ENCODE data around the gene VARS1.

The VARS1 gene

GRCh38 chr6:31765910-31766794, 29.4 kb downstream of the VARS1 start:
- Histone ChIP-seq H3K9ac (ENCODE audit: low read depth, low read length) (no peak overlapping the region), H3K4me1 (ENCODE audit: control insufficient read depth, insufficient read depth, low read length) (peaks cover 4% of the 10 kb centered on the region; the same call in 1 of the 2 replicates), H3K9me3 (ENCODE audit: control insufficient read depth, insufficient read depth, low read length) (no peaks in the 10 kb centered on the region), H3K4me3 (ENCODE audit: low read depth, low read length) (peak overlapping the region; percentile 36; the same call in 1 of the 2 replicates), H3K27me3 (ENCODE audit: control insufficient read depth, insufficient read depth, low read length) (no peaks in the 10 kb centered on the region), H3K27ac (ENCODE audit: low read depth, low read length) (no peak overlapping the region), H3K36me3 (ENCODE audit: control insufficient read depth, insufficient read depth, low read length) (peaks cover 12% of the 10 kb centered on the region; the same call in 1 of the 2 replicates)

- H3K4me1 ChIP-seq (ENCODE audit: control insufficient read depth, insufficient read depth, low read length), result peaks cover 4% of the 10 kb centered on the region; the same call in 1 of the 2 replicates
- H3K36me3 ChIP-seq (ENCODE audit: control insufficient read depth, insufficient read depth, low read length), result peaks cover 18% of the 10 kb centered on the region; the same call in 1 of the 2 replicates
- H3K27me3 ChIP-seq (ENCODE audit: control insufficient read depth, insufficient read depth, low read length), result no peaks in the 10 kb centered on the region
- H3K4me3 ChIP-seq (ENCODE audit: low read depth, low read length), result no peak overlapping the region
- no peak overlapping the region for H3K27ac ChIP-seq (ENCODE audit: low read depth, low read length)
- H3K9ac ChIP-seq (ENCODE audit: low read depth, low read length), result no peak overlapping the region
- no peaks in the 10 kb centered on the region for H3K9me3 ChIP-seq (ENCODE audit: control insufficient read depth, insufficient read depth, low read length)
Measured at GRCh38 chr6:31765559-31765909, 30.0 kb downstream of the VARS1 start.

DNA sequence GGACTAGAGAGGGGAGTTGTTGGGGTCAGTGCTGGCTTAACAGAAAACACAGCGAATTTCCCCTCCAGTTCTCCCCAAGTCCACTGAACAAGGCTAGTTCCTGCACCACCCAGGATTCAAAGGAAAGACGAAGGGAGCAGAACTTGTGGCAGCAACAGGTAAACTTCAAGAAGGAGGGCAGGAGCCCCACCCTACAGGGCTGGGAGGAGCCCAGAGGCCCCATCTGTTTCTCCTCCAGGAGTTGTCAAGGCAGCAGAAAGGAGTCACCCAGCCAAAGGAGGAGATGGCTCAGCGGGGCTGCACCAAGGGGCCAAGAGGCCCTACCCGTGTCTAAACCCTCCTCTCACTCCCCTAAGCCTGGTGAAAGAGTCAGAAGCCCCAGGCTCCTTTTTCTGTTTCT, 31.4 kb downstream of the VARS1 start:
- no peaks in the 10 kb centered on the region for H3K9me3 ChIP-seq (ENCODE audit: control insufficient read depth, insufficient read depth, low read length)
- no peaks in the 10 kb centered on the region for H3K27me3 ChIP-seq (ENCODE audit: control insufficient read depth, insufficient read depth, low read length)
- H3K4me3 ChIP-seq (ENCODE audit: low read depth, low read length), result no peak overlapping the region
- peaks cover 4% of the 10 kb centered on the region; the same call in 1 of the 2 replicates for H3K4me1 ChIP-seq (ENCODE audit: control insufficient read depth, insufficient read depth, low read length)
- peaks cover 29% of the 10 kb centered on the region for H3K36me3 ChIP-seq (ENCODE audit: control insufficient read depth, insufficient read depth, low read length)
- H3K9ac ChIP-seq (ENCODE audit: low read depth, low read length), result no peak overlapping the region
- H3K27ac ChIP-seq (ENCODE audit: low read depth, low read length), result no peak overlapping the region

- no peaks in the 10 kb centered on the region for H3K27me3 ChIP-seq (ENCODE audit: control insufficient read depth, insufficient read depth, low read length)
- no peak overlapping the region for H3K9ac ChIP-seq (ENCODE audit: low read depth, low read length)
- no peak overlapping the region for H3K4me3 ChIP-seq (ENCODE audit: low read depth, low read length)
- peaks cover 35% of the 10 kb centered on the region for H3K36me3 ChIP-seq (ENCODE audit: control insufficient read depth, insufficient read depth, low read length)
- H3K27ac ChIP-seq (ENCODE audit: low read depth, low read length), result peak overlapping the region; percentile 69
- H3K9me3 ChIP-seq (ENCODE audit: control insufficient read depth, insufficient read depth, low read length), result no peaks in the 10 kb centered on the region
- peaks cover 4% of the 10 kb centered on the region; the same call in 1 of the 2 replicates for H3K4me1 ChIP-seq (ENCODE audit: control insufficient read depth, insufficient read depth, low read length)
Measured at GRCh38 chr6:31763619-31763940, 32.0 kb downstream of the VARS1 start.

GRCh38 chr6:31762878-31763618, 32.5 kb downstream of the VARS1 start:
- Histone ChIP-seq H3K27me3 (ENCODE audit: control insufficient read depth, insufficient read depth, low read length) (no peaks in the 10 kb centered on the region), H3K4me3 (ENCODE audit: low read depth, low read length) (no peak overlapping the region), H3K9me3 (ENCODE audit: control insufficient read depth, insufficient read depth, low read length) (no peaks in the 10 kb centered on the region), H3K9ac (ENCODE audit: low read depth, low read length) (no peak overlapping the region), H3K36me3 (ENCODE audit: control insufficient read depth, insufficient read depth, low read length) (peaks cover 35% of the 10 kb centered on the region), H3K4me1 (ENCODE audit: control insufficient read depth, insufficient read depth, low read length) (peaks cover 4% of the 10 kb centered on the region; the same call in 1 of the 2 replicates), H3K27ac (ENCODE audit: low read depth, low read length) (peak overlapping the region; percentile 69)

GRCh38 chr6:31762356-31762755, 33.2 kb downstream of the VARS1 start, which contains the start of gene SAPCD1:
SAPCD1 (plus strand) TSS chr6:31762656; CDS start chr6:31763055, 399 bp downstream.
- Histone ChIP-seq H3K4me1 (ENCODE audit: control insufficient read depth, insufficient read depth, low read length) (peaks cover 4% of the 10 kb centered on the region; the same call in 1 of the 2 replicates), H3K27me3 (ENCODE audit: control insufficient read depth, insufficient read depth, low read length) (no peaks in the 10 kb centered on the region), H3K9me3 (ENCODE audit: control insufficient read depth, insufficient read depth, low read length) (no peaks in the 10 kb centered on the region), H3K27ac (ENCODE audit: low read depth, low read length) (peak within 1 kb of the TSS; percentile 69), H3K4me3 (ENCODE audit: low read depth, low read length) (no peak within 1 kb of the TSS), H3K36me3 (ENCODE audit: control insufficient read depth, insufficient read depth, low read length) (peaks cover 35% of the 10 kb centered on the region), H3K9ac (ENCODE audit: low read depth, low read length) (no peak within 1 kb of the TSS)

DNA sequence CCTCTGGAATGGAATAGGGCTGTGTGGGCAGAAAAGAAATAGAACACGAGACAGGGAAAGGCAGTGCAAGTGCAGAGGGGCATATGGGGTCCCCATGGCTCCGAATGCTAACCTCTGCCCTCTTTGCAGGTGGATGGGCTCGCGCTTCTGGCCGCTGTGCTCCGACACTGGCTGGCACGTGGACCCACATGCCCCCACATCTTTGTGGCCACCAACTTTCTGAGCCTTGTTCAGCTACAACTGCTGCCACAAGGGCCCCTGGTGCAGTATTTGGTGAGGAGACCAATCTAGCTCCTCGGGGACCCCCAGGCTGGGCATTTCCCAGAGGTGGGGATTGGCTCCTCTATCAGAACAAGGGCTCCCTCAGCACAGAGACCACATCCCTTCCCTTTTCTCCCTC, 34.2 kb downstream of the VARS1 start:
- peaks cover 35% of the 10 kb centered on the region for H3K36me3 ChIP-seq (ENCODE audit: control insufficient read depth, insufficient read depth, low read length)
- peaks cover 4% of the 10 kb centered on the region; the same call in 1 of the 2 replicates for H3K4me1 ChIP-seq (ENCODE audit: control insufficient read depth, insufficient read depth, low read length)
- H3K4me3 ChIP-seq (ENCODE audit: low read depth, low read length), result no peak overlapping the region
- no peaks in the 10 kb centered on the region for H3K9me3 ChIP-seq (ENCODE audit: control insufficient read depth, insufficient read depth, low read length)
- H3K27me3 ChIP-seq (ENCODE audit: control insufficient read depth, insufficient read depth, low read length), result no peaks in the 10 kb centered on the region
- no peak overlapping the region for H3K9ac ChIP-seq (ENCODE audit: low read depth, low read length)
- H3K27ac ChIP-seq (ENCODE audit: low read depth, low read length), result no peak overlapping the region

DNA sequence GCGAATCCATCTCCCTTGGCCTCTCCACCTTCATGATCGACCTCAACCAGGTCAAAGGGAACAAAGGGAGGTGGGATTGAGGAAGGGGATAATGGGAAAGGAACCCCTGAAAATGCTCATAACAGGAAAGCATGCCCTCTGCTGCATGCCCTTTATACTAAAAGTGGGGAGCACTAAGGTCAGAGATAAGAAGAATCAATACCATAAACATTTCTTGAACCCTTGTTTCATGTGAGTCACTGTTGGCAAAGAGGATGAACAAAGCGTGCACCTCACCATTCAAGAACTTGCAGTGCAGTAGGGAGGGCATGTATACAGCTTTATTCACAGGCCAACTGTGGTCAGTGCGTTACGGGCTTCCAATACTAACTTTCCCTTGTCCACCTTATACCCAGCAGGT, 34.8 kb downstream of the VARS1 start:
- Histone ChIP-seq H3K36me3 (ENCODE audit: control insufficient read depth, insufficient read depth, low read length) (peaks cover 35% of the 10 kb centered on the region), H3K9me3 (ENCODE audit: control insufficient read depth, insufficient read depth, low read length) (no peaks in the 10 kb centered on the region), H3K27ac (ENCODE audit: low read depth, low read length) (no peak overlapping the region), H3K9ac (ENCODE audit: low read depth, low read length) (no peak overlapping the region), H3K4me1 (ENCODE audit: control insufficient read depth, insufficient read depth, low read length) (peaks cover 4% of the 10 kb centered on the region; the same call in 1 of the 2 replicates), H3K27me3 (ENCODE audit: control insufficient read depth, insufficient read depth, low read length) (no peaks in the 10 kb centered on the region), H3K4me3 (ENCODE audit: low read depth, low read length) (no peak overlapping the region)

GRCh38 chr6:31758281-31758680, 37.3 kb downstream of the VARS1 start:
- H3K9me3 ChIP-seq (ENCODE audit: control insufficient read depth, insufficient read depth, low read length), result no peaks in the 10 kb centered on the region
- peaks cover 32% of the 10 kb centered on the region for H3K36me3 ChIP-seq (ENCODE audit: control insufficient read depth, insufficient read depth, low read length)
- peaks cover 2% of the 10 kb centered on the region; the same call in 1 of the 2 replicates for H3K4me1 ChIP-seq (ENCODE audit: control insufficient read depth, insufficient read depth, low read length)
- no peaks in the 10 kb centered on the region for H3K27me3 ChIP-seq (ENCODE audit: control insufficient read depth, insufficient read depth, low read length)
- no peak overlapping the region for H3K27ac ChIP-seq (ENCODE audit: low read depth, low read length)
- no peak overlapping the region for H3K4me3 ChIP-seq (ENCODE audit: low read depth, low read length)
- H3K9ac ChIP-seq (ENCODE audit: low read depth, low read length), result no peak overlapping the region

GRCh38 chr6:31752739-31753319, 42.7 kb downstream of the VARS1 start:
- Histone ChIP-seq H3K27me3 (ENCODE audit: control insufficient read depth, insufficient read depth, low read length) (no peaks in the 10 kb centered on the region), H3K27ac (ENCODE audit: low read depth, low read length) (no peak overlapping the region), H3K9me3 (ENCODE audit: control insufficient read depth, insufficient read depth, low read length) (no peaks in the 10 kb centered on the region), H3K9ac (ENCODE audit: low read depth, low read length) (no peak overlapping the region), H3K4me1 (ENCODE audit: control insufficient read depth, insufficient read depth, low read length) (no peaks in the 10 kb centered on the region), H3K4me3 (ENCODE audit: low read depth, low read length) (no peak overlapping the region), H3K36me3 (ENCODE audit: control insufficient read depth, insufficient read depth, low read length) (peaks cover 3% of the 10 kb centered on the region)

Measured in HUES48 (cell line).